DLD1 (cell line): ENCODE data around the gene PORCN.

Experiments used
- in situ Hi-C: cut with HindIII; loops from 2 replicates; pipeline ENCODE4 v1.10.0; 2017; ENCODE audit warnings: low sequenced_read_pairs

PORCN gene

DNA sequence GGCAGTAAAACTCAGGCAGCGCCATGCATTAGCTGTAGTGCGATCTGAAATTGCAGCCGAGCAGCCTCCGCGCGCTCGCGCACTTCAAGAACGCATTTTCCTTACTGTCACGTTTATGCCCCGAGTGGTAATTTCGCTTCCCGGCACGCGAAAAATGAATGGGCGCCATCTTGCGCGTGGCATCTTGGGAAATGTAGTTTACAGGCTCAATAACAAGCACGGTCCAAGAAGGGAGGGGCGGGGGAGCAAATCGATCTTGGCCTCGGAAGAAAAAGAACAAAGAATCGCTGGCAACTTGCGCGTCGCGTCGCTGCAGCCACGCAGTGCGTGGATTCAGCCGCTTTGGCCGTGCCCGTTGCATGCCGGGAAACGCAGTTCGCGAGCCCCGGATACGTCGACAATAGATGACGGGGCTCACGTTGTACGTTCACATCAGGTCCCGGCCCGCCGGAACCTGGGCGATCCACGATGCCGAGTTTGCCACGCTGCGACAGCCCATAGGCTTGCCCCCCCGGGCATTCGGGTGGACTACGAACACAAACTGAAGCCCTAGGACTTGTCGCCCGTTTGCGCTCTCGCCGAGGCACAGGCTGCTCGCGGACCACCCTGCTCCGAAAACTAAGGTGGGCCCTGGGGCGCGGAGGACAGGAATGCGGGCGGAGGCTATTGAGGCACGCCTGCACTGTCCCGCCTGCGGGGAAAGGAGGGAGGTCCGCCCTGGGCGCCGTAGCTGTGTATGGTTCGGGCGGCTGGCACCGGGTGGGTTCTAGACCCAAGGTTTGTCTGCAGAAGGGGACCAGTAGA, 32.8 kb upstream of the PORCN start, which contains the start of gene FTSJ1:
TSS of gene FTSJ1 (plus strand) at position 426 of the 804 bp plus-strand sequence. CDS start 1,849 bp downstream, outside the sequence.
- in situ Hi-C loops = no loop called here

DNA sequence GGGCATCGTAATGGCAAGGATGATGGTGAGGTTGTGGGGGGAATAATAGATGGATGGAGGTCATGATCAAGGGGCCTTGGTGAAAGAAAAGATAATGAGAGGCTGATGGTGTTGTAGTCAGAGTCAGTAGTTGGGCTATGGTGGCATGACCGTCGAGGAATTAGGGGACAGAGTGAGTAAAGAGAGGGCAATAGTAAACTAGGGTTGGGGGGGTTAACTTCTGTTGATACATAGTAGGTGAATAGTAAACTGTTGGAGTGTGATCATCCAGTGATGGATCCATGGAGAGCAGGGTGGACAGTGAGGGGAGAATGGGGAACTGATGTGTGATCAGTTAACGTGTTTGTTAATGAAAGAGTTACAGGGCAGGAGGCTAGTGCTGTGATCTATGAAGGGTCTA, 31.9 kb upstream of the PORCN start:
- in situ Hi-C loops = no loop called here

DNA sequence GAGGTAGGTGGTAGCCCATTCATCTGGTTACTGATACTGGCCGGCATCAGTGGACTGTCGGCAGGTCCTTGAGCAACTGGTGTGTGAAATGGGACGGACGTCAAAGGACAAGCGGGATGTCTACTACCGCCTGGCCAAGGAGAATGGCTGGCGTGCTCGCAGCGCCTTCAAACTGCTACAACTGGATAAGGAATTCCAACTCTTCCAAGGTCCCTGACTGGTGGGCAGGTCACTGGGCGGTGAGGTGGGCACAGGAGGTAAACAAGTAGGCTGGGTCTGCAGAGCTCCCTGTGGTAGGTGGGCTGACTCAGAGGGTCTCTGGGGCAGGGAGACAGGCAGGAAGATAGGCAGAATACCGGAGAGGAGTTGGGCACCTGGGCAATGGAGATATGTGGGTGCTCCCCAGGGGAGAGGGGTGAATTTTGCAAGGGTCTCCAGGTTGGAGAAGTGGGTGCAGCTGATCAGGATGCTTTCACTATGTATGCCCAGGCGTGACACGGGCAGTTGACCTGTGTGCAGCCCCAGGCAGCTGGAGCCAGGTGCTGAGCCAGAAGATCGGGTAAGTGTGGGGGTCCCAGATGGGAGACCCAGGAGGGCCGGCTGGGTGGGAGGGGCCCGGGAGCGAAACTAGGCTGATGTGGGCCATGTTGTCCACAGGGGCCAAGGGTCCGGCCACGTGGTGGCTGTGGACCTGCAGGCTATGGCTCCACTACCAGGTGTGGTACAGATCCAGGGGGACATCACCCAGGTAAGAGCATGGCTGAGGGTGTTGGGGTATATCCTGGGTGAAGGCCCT, 30.6 kb upstream of the PORCN start:
- in situ Hi-C loops = no loop called here

DNA sequence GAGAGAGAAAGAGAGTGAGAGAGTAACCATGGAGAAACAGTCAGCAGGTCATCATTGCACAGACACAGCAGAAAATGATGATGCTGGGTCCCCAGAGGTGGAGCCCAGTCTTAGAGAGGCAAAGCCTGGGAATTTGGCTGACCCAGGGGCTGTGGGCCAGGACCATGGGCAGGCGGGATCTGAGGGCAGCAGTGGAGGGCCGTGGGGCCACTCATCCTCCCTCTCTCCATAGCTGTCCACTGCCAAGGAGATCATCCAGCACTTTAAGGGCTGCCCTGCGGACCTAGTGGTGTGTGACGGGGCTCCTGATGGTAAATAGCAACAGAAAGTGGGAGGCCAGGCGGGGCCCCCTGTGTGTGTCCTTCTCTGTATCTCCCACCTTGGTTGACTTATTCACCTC, 30.0 kb upstream of the PORCN start:
- in situ Hi-C loops = no loop called here

DNA sequence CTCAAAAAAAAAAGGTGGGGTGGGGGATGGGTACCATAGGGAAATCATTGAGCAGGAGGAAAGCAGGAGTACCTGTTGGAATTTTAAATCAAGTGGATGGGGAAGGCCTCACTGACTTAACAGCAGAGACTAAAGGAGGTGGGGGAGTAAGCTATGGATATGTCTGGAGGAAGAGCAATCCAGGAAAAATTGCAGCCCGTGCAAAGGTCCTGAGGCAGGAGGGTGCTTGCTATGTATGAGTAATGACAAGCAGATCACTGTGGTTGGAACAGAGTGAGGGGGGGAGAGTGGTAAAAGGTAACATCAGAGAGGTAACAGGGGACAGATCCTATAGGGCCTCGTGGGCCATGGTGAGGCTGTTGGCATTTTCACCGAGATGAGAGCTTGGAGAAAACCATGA, 28.6 kb upstream of the PORCN start:
- in situ Hi-C loops = no loop called here

DNA sequence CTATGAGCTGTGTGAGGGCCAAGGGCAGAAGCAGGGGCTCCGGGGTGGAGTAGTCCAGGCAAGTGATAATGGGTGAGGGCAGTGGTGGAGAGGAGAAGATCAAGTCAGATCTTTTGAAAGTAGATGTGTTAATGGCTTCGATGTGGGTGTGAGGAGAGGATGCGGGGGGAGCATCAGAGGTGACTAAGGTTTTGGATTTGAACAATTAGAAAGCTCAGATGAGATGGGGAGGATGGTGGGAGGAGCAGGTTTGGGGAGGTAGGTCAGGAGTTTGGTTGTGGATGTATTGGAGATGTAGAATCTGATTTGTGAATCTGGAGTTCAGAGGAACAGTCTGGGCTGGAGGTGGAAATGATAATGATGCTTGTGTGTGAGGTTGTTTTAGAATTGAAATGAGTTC, 28.2 kb upstream of the PORCN start:
- in situ Hi-C loops = no loop called here

DNA sequence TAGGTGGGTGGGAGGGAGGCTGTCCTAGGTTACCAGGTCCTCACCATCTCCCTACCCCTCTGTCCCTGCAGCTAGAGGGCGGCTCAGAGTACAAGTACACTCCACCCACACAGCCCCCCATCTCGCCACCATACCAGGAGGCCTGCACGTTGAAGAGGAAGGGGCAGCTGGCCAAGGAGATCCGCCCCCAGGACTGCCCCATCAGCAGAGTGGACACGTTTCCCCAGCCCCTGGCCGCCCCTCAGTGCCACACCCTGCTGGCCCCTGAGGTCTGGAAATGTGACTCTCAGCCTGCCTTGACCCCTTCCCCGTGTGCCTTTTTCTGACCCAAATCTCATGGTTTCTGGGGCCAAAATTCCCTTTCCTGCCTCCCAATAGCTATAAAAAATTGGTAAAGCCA, 26.3 kb upstream of the PORCN start:
- in situ Hi-C loops = no loop called here

DNA sequence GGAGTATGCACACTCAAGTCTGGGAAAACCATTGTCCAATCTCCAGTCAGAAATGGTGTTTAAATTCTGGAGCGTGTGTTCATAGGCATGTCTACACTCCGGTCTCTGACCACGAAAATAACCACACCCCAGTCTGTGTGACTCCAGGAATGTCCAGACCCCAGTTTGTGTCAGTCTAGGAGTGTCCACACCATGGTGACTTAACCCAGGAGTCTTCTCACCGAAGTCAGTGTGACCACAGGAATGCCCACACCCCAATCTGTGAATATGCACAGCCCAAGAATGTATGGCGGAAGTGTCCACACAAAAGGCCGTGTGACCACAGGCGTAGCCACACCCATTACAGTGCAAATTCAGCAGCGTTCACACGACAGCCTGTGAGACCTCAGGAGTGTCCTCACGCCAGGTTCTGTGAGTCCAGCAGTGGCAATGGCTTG, 21.4 kb upstream of the PORCN start:
- in situ Hi-C loops = no loop called here

DNA sequence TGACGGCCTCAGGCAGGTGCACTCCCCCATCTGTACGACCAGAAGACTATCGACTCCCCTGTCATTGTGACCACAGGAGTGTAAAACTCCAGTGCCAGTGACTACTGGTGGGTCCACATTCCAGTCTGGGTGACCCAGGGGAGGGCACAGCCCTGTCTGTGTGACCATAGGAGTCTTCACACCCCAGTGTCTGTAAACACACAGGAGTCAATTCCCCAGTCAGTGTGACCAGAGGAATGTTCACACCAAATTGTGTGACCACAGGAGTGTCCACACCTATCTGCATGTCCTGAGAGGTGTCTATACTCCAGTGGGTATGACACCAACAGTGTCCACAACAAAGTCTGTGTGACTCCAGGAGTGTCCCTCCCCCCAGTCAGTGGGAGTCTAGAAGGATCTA, 20.8 kb upstream of the PORCN start:
- in situ Hi-C loops = no loop called here

DNA sequence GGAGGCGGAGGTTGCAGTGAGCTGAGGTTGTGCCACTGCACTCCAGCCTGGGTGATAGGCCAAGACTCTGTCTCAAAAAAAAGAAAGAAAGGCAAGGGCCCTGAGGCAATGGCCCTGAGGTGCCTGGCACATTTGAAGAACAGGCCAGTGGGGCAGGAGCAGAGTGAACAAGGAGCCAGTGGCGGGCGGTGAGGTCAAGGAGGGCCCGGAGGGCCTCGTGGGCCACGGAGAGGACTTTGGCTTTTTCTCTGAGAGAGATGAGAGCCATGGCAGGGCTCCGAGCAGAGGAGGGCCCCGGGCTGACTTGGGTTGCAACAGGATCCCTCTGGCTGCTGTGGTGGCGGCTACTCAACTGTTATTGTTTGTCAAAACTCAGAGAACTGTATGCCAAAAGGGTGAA, 19.5 kb upstream of the PORCN start:
- in situ Hi-C loops = no loop called here

DNA sequence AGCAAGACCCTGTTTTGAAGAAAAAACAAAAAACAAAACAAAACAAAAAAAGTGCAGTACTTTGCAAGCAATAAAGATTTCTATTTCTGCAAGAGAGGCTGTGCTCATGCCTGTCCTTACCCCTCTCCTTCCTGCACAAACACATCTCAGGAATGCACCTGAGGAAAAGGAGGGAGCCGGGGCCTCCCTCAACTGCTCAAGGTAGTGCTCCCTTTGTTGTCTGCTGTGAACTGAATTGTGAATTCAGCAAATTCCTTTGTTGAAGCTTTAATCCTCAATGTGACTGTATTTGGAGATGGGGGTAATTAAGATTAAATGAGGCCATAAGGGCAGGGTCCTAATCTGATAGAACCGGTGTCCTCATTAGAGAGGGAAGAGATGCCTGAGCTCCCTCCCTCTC, 18.9 kb upstream of the PORCN start:
- in situ Hi-C loops = no loop called here

DNA sequence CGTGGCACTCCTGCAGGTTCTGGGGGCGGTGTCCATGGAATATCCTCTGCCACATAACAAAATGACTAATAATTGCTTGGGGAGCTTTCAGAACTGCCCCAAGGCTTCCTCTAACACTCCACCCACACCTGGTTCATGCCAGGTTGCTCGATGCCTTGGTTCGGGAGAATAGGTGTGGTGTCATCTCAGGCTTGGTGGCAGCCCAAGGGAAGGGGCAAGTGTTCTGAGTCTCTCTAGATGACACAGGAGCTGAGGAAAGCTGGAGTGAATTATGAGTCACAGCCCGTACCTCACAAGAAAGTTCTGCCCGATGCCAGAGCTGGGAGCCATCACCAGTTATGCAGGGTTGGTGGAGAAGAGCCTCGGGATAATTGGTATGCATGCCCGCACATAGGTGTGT, 18.1 kb upstream of the PORCN start:
- in situ Hi-C loops = no loop called here

DNA sequence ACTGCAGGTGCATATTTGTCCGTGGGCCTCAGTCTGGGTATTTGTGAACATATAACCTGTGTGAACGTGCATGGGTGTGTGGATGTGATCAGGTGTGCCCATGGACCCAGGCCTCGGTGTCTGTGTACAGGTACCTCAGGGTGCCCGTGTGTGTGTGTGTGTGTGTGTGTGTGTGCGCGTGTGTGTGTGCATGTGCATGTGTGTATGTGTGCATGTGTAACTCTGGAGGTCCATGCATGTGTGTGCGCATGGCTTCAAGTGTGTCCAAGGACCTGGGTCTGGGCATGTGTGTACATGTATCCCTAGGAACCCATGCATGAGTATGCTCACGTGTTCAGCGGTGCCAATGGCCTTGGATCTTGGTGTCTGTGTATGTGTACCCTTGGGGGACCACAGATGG, 17.0 kb upstream of the PORCN start:
- in situ Hi-C loops = no loop called here

DNA sequence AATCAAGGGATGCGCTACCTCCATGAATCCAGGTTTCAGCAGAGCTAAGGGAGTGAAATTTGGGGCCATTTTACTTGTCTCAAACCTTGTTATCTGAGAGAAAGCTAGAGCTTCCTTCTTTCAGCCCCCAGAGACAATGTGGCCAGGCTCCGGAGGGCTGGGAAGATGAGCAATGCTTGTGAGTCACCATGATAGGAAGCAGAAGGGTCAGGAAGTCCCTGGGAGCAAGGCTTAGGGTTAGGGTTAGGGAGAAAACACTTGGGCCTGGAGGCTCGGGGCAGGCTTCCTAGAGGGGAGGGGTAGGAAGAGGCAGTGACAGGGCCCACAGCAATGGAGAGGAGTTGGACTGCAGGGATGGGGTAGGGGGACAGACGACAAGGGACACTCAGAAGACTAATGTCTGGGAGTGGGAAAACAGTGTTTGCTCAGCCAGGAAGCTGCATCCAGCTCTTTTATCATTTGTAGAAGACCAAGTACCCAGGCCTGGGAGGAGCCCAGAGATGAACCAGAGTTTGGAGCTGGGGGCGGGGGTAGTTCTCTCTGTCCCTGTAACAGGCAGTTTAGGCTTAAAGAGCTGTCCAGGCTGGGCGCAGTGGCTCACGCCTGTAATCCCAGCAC, 16.4 kb upstream of the PORCN start:
- in situ Hi-C loops = no loop called here

DNA sequence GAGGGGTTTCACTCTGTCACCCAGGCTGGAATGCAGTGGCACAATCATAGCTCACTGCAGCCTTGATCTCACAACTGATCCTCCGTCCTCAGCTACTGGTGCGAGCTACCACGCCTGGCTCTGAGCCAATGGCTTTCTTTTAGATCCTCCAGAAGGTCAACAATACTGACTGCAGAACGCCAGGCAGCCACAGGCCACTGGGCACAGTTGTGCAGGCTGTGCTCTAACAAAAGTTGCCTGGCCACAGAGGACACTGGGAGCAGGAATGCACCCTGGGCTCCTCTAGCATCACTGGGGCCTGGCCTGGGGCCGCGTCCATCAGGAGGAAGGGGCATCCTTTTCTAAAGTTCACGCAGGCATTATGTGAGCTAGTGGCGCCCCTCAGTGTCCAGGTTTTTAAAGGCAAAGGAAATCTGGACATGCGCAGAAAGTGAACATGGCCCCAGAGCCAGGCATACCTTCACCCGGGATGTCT, 14.9 kb upstream of the PORCN start:
- in situ Hi-C loops = no loop called here

DNA sequence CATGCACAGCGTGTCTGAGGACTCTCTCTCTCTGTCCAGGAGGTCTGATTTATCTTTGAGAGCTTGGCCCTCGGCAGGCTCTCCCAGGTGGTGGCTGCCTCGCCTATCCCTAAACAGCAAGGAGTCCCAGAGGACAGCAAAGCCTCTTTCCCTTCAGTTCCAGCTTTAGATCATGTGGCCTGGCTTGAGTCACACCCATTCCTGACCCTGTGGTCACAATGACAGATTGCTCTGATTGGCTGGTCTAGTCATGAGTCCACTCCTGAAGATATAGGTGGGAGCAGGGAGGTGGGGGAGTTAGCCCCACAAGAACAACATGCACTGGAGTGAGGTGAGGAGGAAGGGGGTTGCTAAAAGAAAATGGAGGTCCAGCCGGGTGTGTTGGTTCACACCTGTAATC, 12.1 kb upstream of the PORCN start:
- in situ Hi-C loops = no loop called here

DNA sequence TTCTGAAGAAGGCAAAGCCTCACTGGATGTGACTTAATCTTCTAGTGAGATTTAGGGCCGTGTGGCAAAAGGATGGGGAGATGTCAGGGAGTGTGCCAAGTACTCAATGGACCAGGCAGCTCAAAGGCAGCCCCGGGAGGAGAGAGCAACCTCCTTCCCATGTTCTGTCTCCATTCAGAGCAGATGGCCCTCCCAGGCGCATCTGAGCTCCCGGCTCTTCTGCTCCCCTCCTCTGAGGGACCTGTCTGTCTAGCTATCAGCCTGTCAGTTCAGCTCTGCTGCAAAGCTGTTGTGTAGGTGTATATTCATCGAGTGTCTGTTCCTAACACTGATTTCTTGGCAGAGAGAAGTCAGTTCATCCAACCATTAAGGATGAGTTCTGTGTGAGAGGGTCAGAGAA, 10.9 kb upstream of the PORCN start:
- in situ Hi-C loops = no loop called here

DNA sequence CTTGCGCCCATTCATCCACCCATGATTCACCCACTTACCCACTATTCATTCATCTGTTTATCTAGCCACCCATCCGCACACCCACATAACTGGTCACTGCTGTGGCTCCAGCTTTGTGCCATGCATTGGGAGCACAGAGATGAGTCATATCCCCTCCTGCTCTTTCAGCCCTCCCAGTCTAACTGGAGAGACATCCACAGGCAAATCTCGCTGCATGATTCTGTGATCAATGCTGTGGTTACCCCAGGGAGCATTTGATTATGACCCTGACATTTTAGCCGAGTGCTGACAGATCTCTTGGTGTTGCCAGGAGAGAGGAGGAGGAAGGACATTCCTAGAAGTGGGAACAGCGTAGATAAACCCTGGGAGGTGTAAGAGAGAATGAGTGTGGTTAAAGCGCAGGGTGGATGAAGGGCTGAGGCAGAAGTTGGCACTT, 10.4 kb upstream of the PORCN start:
- in situ Hi-C loops = no loop called here

DNA sequence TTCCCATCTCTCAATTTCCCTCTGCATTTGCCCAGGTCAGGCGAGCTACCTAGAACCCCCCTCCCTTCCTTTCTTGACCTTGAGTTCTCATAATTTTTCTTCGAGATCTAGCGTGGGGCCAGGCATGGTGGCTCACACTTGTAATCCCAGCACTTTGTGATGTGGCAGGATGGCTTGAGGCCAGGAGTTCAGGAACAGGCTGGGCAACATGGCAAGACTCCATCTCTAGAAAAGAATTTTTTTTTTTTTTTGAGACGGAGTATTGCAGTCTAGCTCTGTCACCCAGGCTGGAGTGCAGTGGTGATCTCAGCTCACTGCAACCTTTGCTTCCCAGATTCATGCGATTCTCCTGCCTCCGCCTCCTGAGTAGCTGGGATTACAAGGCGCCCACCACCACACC, 4.5 kb upstream of the PORCN start:
- in situ Hi-C loops = no loop called here

DNA sequence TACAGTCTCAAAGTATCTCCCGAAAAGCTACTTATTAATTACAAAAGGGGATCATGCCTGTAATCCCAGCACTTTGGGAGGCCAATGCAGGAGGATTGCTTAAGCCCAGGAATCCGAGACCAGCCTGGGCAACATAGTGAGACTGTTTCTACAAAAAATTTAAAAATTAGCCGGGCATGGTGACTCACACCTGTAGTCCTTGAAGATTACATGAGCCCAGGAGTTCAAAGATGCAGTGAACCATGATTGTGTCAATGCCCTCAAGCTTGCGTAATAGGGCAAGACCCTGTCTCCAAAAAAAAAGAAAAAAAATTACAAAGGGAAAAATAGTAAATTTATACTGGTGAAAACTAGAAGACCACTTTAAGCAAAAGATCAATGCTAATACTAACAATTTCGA, 3.3 kb upstream of the PORCN start:
- in situ Hi-C loops = no loop called here

DNA sequence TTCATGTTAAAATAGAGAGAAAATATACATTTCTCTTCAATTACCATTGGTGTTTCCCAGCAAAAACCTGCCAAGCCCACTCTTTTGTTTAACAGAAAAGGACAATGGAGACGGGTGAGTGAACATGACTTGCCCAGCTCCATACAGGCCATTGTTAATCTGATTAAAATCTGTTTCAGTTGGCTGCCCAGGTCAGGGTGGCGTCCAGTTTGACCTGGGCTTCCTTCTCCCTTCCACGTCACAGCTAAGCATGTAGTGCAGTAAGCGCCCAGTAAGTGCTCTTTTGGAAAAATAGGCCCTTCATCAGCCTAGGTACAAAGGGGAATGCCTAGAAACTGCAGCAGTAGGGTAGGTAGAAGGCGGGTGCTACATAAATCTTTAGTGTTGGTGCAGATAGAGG, 1.5 kb upstream of the PORCN start:
- in situ Hi-C loops = no loop called here

DNA sequence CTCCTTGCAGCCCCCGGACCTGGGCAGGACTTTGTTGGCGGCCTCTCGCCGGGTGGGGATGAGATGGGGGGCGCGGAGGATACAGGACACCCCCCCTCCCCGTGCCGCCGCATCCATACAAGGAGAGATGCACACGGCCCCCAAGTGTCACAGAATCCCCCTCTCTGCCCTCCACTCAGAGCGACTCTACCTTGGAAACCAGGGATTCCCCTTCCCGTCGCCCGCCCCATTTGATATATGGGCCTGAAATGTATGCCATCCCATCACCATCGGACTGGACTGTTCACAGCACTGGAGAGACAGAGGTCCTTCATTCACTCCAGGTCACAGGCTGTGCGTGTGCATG, 426 bp downstream of the PORCN start:
- in situ Hi-C loops = no loop called here
